GM19467 (cell line): ENCODE measurements around the gene DDX27.

Experiments
- ATAC-seq: cut with Tn5 transposase; IDR thresholded peaks from one replicate; pipeline ENCODE4 v1.9.1; 2021; ENCODE audit warnings: mild to moderate bottlenecking, moderate library complexity; ENCODE audit not compliant: unreplicated experiment

Gene DDX27

DNA sequence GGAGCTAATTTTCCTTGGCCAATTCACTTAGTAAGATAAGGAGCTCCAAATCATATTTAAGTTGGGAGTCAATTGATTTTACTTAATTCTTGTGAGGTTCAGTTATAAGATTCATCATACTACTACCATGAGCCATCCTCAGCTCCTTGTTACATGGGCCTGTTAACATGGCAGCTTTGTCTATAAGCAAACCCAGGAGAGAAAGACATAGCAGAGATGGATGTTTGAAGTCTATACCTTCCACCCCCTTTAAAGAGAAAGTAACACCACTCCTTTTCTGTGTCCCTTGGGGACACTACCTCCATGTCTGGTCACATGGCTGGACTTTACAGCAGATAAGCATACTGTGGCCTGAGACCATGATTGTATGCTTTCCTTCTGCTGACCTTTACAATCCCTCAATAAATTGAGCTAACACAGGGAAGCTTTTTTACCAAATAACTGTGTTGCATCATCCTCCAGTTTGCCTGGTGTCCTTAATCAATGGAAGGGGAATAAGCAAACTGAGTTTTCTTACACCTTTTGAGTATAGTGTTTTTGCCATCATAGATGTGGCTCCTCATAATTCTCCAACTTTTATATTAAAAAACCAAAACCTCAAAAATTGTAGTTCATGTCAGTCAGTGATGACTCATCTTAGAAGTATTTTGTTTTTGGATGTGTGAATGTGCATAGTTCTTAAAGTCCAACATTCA lies 68.5 kb downstream of the DDX27 start:
- ATAC-seq, result no peak

DNA sequence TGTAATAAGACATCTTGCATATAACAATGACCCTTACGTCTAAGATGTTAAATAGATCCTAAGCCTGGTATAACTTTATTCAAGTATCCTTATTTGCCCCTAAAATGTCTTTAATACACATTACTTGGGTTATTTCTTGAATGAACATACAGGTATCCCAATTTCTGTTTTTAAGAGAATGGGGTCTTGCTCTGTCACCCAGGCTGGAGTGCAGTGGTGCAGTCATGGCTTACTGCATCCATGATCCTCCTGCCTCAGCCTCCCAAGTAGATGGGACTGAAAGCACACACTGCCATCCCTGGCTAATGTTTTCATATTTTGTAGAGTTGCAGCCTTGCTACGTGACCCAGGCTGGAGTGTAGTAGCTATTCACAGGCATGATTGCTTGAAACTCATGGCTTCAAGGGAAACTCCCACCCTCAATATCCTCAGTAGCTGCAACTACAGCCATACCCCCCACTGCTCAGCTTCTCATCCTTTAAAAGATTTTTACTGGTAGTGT lies 69.1 kb downstream of the DDX27 start:
- ATAC-seq, result no peak

DNA sequence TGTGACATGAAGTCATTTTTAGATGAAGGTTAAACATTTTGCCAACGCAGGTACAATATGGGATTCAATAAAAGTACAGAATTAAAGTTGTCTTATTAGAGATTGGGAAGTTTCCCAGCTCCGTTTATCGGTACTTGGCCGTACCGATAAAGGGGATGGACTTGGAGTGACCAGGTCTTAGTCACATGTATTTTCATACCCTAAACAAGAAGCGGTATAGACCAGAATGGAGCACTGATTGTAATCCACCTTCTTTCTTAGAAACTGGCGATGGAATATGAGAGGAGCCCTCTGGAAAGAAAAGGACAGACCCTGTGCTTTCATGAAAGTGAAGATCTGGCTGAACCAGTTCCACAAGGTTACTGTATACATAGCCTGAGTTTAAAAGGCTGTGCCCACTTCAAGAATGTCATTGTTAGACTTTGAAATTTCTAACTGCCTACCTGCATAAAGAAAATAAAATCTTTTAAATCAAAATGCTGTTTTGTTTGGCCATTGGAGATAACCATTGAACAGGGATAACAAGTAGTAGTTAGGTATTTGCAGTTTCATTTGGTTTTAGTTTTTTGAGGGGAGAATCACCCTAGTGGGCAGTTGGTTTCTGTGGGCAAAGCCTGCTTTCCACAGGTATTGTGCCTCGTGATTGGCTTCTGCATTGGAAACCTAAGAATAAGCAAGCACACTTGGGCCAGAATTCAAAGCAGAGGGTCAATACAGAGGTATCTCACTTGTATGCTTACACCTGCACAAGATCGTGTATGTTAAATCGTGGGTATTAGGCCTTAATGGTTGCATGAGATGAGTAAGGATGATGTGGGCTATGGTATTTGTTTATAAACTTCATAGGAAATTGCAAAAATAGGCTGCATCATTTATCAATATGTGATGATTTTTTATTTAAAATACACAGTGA lies 69.8 kb downstream of the DDX27 start:
- ATAC-seq, result no peak

DNA sequence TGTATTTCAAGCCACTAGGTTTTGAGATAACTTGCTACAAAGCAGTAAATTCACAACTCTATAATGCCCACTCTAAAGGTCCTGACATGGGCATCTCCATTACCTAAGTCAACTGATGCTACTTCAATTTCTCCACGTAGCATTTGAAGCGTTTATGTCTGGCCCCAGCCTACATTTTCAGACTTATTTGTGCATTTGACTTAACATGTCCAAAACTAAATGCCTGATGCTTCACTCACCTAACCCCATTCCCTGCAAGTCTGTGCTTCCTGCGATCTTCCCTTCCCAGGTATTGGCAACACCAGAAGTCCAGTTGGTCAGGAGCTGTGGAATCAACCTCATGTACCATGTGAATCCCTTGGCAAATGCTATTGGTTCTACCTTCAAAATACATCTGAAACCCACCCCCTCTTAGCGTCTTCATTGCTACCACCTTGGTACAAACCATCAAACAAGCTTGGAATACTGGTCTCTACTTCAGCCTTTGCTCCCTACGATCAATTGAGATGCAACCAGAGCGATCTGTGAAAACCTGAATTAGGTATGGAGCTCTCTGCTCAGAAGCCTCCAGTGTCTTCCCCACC lies 71.5 kb downstream of the DDX27 start:
- ATAC-seq, result no peak

DNA sequence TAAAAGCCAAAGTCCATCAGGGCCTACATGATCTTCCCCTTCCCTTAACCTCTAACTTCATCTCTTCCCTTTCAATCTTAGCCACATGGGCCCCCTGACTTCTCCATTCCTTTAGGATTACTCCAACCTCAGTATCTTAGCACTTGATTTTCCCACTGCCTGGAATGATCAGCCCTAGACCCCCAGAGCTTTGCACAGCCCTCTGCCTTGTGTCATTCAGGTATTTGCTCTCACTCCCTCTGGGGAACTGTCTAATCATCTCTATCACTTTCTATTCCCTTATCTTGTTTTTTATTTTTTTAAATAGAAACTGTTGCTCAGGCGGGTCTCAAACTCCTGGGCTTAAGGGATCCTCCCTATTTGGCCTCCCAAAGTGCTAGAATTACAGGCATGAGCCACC lies 72.0 kb downstream of the DDX27 start:
- no peak for ATAC-seq

DNA sequence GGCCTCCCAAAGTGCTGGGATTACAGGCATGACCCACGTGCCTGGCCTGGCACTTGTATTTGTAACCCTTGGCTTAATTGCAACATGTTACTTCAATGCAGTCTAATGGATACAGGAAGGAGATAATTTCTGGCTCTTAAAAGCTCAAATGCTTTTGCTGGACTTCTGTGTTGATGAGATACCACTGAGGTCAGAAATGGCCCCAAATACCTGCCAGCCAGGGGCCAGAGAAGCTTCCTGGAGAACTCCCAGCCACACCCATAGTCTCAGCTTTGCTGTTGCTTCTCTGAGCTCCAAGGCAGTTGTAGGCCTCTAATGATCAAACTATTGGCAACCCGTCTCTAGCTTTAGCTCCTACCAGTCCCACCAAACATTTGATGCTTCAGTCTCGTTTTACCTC lies 72.8 kb downstream of the DDX27 start:
- ATAC-seq, result no peak

DNA sequence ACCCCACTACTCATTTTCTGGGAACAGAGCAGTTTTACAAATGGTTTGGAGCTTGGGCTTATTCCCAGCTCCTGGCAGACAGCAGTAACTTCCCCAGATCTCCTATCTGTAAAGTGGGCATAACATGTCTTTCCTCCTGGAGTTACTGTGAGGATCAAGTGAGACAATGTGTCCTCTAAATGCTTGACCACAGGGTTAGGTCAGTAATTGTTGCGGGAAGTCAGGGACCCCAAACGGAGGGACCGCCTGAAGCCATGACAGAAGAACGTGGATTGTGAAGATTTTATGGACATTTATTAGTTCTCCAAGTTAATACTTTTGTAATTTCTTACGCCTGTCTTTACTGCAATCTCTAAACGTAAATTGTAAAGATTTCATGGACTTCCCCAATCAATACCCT lies 73.9 kb downstream of the DDX27 start:
- ATAC-seq, result no peak
